Smooth muscle cell (in vitro differentiated cells): ENCODE results near the gene MED22. TPM values are rescaled to one million over a fixed set of nuclear protein-coding genes. Genes with fewer than 3 reads are reported as not detected.
"Not testable (repeated sequence)": the region's sequence is repeated elsewhere in the genome, so short reads cannot be mapped to it uniquely, and the experiment has no call there.

Source experiments
- DNase-seq: peaks from one replicate; lab custom pipeline; 2025; ENCODE audit not compliant: unreplicated experiment; lab: John Stamatoyannopoulos, UW
- H2AFZ ChIP-seq: fragments of 200-600 bp; sonication (generic); 2 replicates; pipeline ENCODE4 v1.6.0; 2016; ENCODE audit warnings: antibody characterized with exemption, low read depth, mild to moderate bottlenecking
- H3F3A ChIP-seq: fragments of 200-600 bp; sonication (generic); 2 replicates; pipeline ENCODE4 v1.6.0; 2017; ENCODE audit warnings: antibody characterized with exemption, low read depth
- H3K27ac ChIP-seq: fragments of 200-600 bp; sonication (generic); 2 replicates; pipeline ENCODE4 v1.5.1; 2016; ENCODE audit warnings: low read depth, mild to moderate bottlenecking
- H3K27me3 ChIP-seq: fragments of 200-600 bp; sonication (generic); 2 replicates; pipeline ENCODE4 v1.6.1; 2016; ENCODE audit warnings: low read depth, mild to moderate bottlenecking
- H3K36me3 ChIP-seq: fragments of 200-600 bp; sonication (generic); 2 replicates; pipeline ENCODE4 v1.5.1; 2016; ENCODE audit warnings: low read depth
- H3K4me1 ChIP-seq: fragments of 200-600 bp; sonication (generic); 2 replicates; pipeline ENCODE4 v1.5.1; 2016; ENCODE audit warnings: low read depth
- H3K4me2 ChIP-seq: fragments of 200-600 bp; sonication (generic); 2 replicates; pipeline ENCODE4 v1.6.0; 2016; ENCODE audit warnings: mild to moderate bottlenecking
- H3K4me3 ChIP-seq: fragments of 200-600 bp; sonication (generic); 2 replicates; pipeline ENCODE4 v1.5.1; 2016; ENCODE audit warnings: mild to moderate bottlenecking
- H3K79me2 ChIP-seq: fragments of 200-600 bp; sonication (generic); 2 replicates; pipeline ENCODE4 v1.6.0; 2016; ENCODE audit warnings: low read depth, mild to moderate bottlenecking
- H3K9ac ChIP-seq: fragments of 200-600 bp; sonication (generic); 2 replicates; pipeline ENCODE4 v1.6.0; 2016; ENCODE audit warnings: low read depth
- H3K9me3 ChIP-seq: fragments of 200-600 bp; sonication (generic); replicated peaks from 2 replicates; pipeline ENCODE4 v1.5.1; 2016; ENCODE audit warnings: low read depth
- H4K20me1 ChIP-seq: fragments of 200-600 bp; sonication (generic); 2 replicates; pipeline ENCODE4 v1.6.0; 2016; ENCODE audit warnings: low read depth
- WGBS: methylation state at CpG from one replicate; pipeline ENCODE4 v1.1.7; 2016; ENCODE audit warnings: low lambda C conversion rate; 5-methylcytosine and 5-hydroxymethylcytosine counted together
- polyA plus RNA-seq: library from polyadenylated mRNA; unstranded; fragments of >200 nt; fragmentation: Nextera tagmentation; extraction: Ambion mirVana; gene quantifications from 2 replicates; pipeline ENCODE4 v1.2.1, GENCODE V29; 2016
- total RNA-seq: library from RNA; depleted of rRNA; stranded (reverse); fragments of >200 nt; gene quantifications from 2 replicates; pipeline ENCODE4 v1.2.3, GENCODE V29; 2014
- TF ChIP-seq, protein P1 (sequence below): fragments of 200-600 bp; sonication (generic); IDR thresholded peaks from 2 replicates; pipeline ENCODE4 v1.5.1; 2017; ENCODE audit warnings: borderline replicate concordance, mild to moderate bottlenecking, antibody characterized with exemption; ENCODE audit not compliant: insufficient read depth, poor library complexity, severe bottlenecking

MED22 gene
- total and polyA plus RNA-seq, 2 experiments from 2014 or later = 9.0 to 17.9 TPM

DNA sequence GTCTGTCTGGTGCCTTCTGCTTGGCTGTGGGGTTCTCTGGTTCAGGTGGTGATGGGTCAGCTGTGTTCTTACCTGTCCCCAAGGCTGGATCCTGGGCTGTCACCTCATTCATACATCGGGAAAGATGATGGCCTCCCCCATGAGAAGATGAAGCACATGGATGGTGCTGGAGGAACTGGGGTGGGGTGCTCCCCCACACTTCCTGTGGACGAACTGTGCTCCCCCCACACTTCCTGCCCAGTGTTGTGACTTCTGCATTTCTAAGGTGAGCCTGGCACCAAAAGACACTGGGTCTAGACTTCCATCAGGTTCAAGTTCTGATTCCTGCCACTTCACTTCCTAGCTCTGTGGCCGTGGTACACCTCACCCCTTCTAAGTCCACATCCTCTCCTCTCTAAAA is 7.7 kb downstream of the MED22 start:
- Histone ChIP-seq H3K9ac (no peak overlapping the region), H3K4me3 (no peak overlapping the region), H3F3A (no peaks in the 10 kb centered on the region), H3K4me2 (no peak overlapping the region), H2AFZ (no peak overlapping the region), H3K27me3 (no peaks in the 10 kb centered on the region), H3K27ac (no peak overlapping the region), H3K9me3 (no peaks in the 10 kb centered on the region), H3K4me1 (peaks cover 2% of the 10 kb centered on the region), H3K79me2 (peaks cover 10% of the 10 kb centered on the region), H3K36me3 (no peaks in the 10 kb centered on the region), H4K20me1 (peaks cover 6% of the 10 kb centered on the region)
- TF ChIP-seq, protein P1, sequence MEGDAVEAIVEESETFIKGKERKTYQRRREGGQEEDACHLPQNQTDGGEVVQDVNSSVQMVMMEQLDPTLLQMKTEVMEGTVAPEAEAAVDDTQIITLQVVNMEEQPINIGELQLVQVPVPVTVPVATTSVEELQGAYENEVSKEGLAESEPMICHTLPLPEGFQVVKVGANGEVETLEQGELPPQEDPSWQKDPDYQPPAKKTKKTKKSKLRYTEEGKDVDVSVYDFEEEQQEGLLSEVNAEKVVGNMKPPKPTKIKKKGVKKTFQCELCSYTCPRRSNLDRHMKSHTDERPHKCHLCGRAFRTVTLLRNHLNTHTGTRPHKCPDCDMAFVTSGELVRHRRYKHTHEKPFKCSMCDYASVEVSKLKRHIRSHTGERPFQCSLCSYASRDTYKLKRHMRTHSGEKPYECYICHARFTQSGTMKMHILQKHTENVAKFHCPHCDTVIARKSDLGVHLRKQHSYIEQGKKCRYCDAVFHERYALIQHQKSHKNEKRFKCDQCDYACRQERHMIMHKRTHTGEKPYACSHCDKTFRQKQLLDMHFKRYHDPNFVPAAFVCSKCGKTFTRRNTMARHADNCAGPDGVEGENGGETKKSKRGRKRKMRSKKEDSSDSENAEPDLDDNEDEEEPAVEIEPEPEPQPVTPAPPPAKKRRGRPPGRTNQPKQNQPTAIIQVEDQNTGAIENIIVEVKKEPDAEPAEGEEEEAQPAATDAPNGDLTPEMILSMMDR = no peak
- no peak for DNase-seq
- WGBS = 95% methylated on average over 3 of the region's 3 CpGs

DNA sequence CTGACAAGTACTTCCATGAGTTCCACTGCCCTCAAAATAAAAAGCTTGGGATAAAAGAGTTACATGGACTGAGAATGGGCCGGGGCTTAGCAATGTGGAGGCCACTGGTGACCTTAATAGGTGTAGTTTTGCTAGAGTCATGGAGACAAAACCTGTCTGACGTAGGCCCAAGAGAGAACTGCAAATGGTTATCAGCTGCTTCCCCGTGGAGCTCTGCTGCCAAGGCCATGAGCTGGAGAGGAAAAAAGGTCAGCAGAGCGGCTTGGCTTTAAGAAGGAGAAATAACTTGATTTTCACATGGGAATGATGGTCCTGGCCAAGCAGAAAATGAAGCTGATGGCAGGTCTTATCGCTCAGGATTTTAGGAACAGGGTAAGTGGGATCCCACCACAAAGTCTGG is 8.3 kb downstream of the MED22 start:
- Histone ChIP-seq H3K4me2 (no peak overlapping the region), H3K9me3 (no peaks in the 10 kb centered on the region), H3K36me3 (no peaks in the 10 kb centered on the region), H3K27me3 (no peaks in the 10 kb centered on the region), H4K20me1 (peaks cover 8% of the 10 kb centered on the region), H2AFZ (no peak overlapping the region), H3K27ac (no peak overlapping the region), H3K9ac (no peak overlapping the region), H3F3A (no peaks in the 10 kb centered on the region), H3K4me3 (no peak overlapping the region), H3K4me1 (peaks cover 7% of the 10 kb centered on the region), H3K79me2 (peaks cover 13% of the 10 kb centered on the region)
- no peak for DNase-seq
- TF ChIP-seq, protein P1 = no peak
- WGBS = 95% methylated on average over 5 of the region's 5 CpGs

DNA sequence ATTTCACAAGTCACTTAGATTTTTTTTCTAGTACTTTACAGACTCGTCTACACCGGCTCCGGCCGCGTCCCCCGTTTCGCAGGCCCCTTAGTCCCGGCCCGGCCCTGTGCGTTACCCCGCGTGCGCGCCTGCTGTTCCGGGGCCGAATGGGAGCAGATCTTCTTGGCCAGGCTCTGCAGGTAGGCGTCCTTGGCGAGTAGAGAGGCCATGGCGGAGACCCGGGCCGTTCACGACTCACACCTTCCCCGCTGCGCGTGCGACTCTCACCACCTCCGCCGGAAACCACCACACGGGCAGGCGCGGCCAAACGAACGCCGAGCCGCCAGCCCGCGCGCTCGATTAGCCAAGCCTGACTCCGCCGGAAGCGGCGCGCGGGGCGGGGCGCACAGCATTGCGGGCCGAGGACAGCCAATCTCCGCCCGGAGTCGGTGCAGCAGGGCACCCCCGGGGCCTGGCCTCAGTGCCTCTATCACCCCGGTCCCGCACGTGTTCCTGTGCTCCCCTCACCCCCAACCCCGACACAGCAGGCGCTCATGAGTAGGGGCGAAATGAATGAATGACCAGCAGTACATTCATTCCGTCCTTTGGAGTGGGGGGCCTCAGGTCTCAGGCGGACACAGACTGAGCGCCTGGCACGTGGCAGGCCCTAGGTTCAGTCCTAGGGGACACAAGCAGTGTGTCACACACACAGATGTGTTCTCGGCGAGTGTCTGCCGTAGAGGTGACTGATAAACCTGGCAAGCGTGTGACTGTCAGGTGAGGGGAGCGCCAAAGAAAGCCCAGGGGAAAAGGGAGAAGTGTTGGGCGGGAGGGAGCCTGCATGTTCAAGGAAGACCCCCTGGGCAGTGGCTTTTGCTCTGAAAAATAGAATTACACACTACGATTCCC is 11.8 kb downstream of the MED22 start, which contains the start of gene SURF6:
Gene SURF6, minus strand, starts transcription at position 265 of the 888 bp plus-strand sequence. Its CDS starts 56 bp downstream, at position 209.
- Histone ChIP-seq H3K27me3 (no peaks in the 10 kb centered on the region), H3K79me2 (peaks cover 21% of the 10 kb centered on the region), H3F3A (no peaks in the 10 kb centered on the region), H3K27ac (peak within 1 kb of the TSS; percentile 61), H3K4me3 (peak within 1 kb of the TSS; percentile 98), H4K20me1 (peaks cover 12% of the 10 kb centered on the region), H3K36me3 (no peaks in the 10 kb centered on the region), H3K9me3 (no peaks in the 10 kb centered on the region), H3K4me2 (peak within 1 kb of the TSS; percentile 99), H2AFZ (peak within 1 kb of the TSS; percentile 84), H3K9ac (peak within 1 kb of the TSS; percentile 79), H3K4me1 (peaks cover 7% of the 10 kb centered on the region)
- TF ChIP-seq, protein P1 = no peak
- DNase-seq = peak; percentile 60
- 8% methylated on average over 68 of the region's 70 CpGs for whole genome bisulfite sequencing

DNA sequence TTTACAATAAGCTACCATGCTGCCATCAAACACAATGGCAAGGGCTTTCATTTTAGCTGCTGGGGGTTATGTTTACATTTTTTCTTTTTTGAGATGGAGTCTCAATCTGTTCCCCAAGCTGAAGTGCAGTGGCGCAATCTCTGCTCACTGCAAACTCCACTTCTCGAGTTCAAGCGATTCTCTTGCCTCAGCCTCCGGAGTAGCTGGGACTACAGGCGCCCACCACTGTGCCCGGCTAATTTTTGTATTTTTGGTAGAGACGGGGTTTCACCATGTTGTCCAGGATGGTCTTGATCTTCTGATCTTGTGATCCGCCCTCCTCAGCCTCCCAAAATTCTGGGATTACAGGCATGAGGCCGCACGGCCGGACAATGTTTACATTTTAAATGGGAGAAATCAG is 13.0 kb downstream of the MED22 start:
- H3F3A ChIP-seq, DNase-seq, H2AFZ ChIP-seq, H3K9me3 ChIP-seq, H3K27me3 ChIP-seq, H3K27ac ChIP-seq, H3K4me1 ChIP-seq, H3K36me3 ChIP-seq: not testable (repeated sequence)
- Histone ChIP-seq H3K9ac (peak overlapping the region; percentile 79), H3K4me3 (peak overlapping the region; percentile 98), H3K79me2 (peaks cover 21% of the 10 kb centered on the region), H3K4me2 (peak overlapping the region; percentile 99), H4K20me1 (peaks cover 16% of the 10 kb centered on the region)
- WGBS = 64% methylated on average over 11 of the region's 11 CpGs
